HepG2 (cell line): ENCODE results near the gene KIF26B. TPM values are rescaled to one million over a fixed set of nuclear protein-coding genes. Genes with fewer than 3 reads are reported as not detected.

ENCODE experiments used
- GRHL1 ChIP-seq: sonication (generic); formaldehyde crosslinking; conservative IDR thresholded peaks from 2 replicates; pipeline ENCODE4 v1.8.0; 2022; ENCODE audit warnings: missing genetic modification reagents
- HES4 ChIP-seq: sonication (generic); formaldehyde crosslinking; IDR thresholded peaks from 2 replicates; pipeline ENCODE4 v1.9.0; 2021; ENCODE audit warnings: mild to moderate bottlenecking, missing genetic modification reagents, borderline replicate concordance
- ISL2 ChIP-seq: sonication (generic); formaldehyde crosslinking; IDR thresholded peaks from 2 replicates; pipeline ENCODE4 v1.5.0; 2020; ENCODE audit warnings: missing genetic modification reagents
- KDM2A ChIP-seq: sonication (generic); formaldehyde crosslinking; IDR thresholded peaks from 2 replicates; pipeline ENCODE4 v1.4.0; 2020; ENCODE audit warnings: low read depth, missing genetic modification reagents, borderline replicate concordance
- KLF9 ChIP-seq: IDR thresholded peaks from 2 replicates; pipeline ENCODE4 v1.6.1; 2016; ENCODE audit warnings: low read depth
- NCOR1 ChIP-seq: fragments of 200-600 bp; sonication (generic); IDR thresholded peaks from 2 replicates; pipeline ENCODE4 v1.7.0; 2017; ENCODE audit warnings: antibody characterized with exemption, low read length, borderline replicate concordance
- PHF5A ChIP-seq: IDR thresholded peaks from one replicate; pipeline ENCODE4 v1.6.1; 2018; ENCODE audit warnings: low read depth, missing genetic modification reagents; ENCODE audit not compliant: unreplicated experiment
- SIX4 ChIP-seq: sonication (generic); formaldehyde crosslinking; IDR thresholded peaks from 2 replicates; pipeline ENCODE4 v1.4.0; 2020; ENCODE audit warnings: missing genetic modification reagents
- TEAD3 ChIP-seq: optimal IDR thresholded peaks from 2 replicates; pipeline ENCODE3; 2016; ENCODE audit warnings: borderline replicate concordance
- THAP7 ChIP-seq: sonication (generic); formaldehyde crosslinking; IDR thresholded peaks from 2 replicates; pipeline ENCODE4 v1.8.1; 2023; ENCODE audit warnings: mild to moderate bottlenecking, missing genetic modification reagents
- ZBTB44 ChIP-seq: sonication (generic); formaldehyde crosslinking; IDR thresholded peaks from 2 replicates; pipeline ENCODE4 v1.4.0; 2020; ENCODE audit warnings: missing genetic modification reagents
- ZMAT3 ChIP-seq: sonication (generic); formaldehyde crosslinking; conservative IDR thresholded peaks from 2 replicates; pipeline ENCODE4 v1.7.0; 2021; ENCODE audit warnings: missing genetic modification reagents
- ZNF30 ChIP-seq: sonication (generic); formaldehyde crosslinking; IDR thresholded peaks from 2 replicates; pipeline ENCODE4 v1.5.0; 2020; ENCODE audit warnings: mild to moderate bottlenecking, missing genetic modification reagents
- ZNF747 ChIP-seq: sonication (generic); formaldehyde crosslinking; IDR thresholded peaks from 2 replicates; pipeline ENCODE4 v1.8.1; 2023; ENCODE audit warnings: missing genetic modification reagents, mild to moderate bottlenecking, borderline replicate concordance
- ZSCAN21 ChIP-seq: sonication (generic); formaldehyde crosslinking; IDR thresholded peaks from 2 replicates; pipeline ENCODE4 v1.8.0; 2022; ENCODE audit warnings: mild to moderate bottlenecking, missing genetic modification reagents, moderate library complexity, borderline replicate concordance
- polyA plus RNA-seq, 8 experiments: library from polyadenylated mRNA; depleted of rRNA in 3 of 8; stranded (reverse) in 7 of 8; unstranded in 1 of 8; fragments of >200 nt; fragmentation: Illumina TruSeq in 4 of 8; extraction: Trizol in 4 of 8; gene quantifications; 2 replicates each; pipeline versions ENCODE4 v1.2.1 to v1.2.3, GENCODE V29; 2011 to 2016; ENCODE audit warnings: low read depth in 4 of 8, missing spikeins in 1 of 8, mixed read lengths in 1 of 8; ENCODE audit not compliant: insufficient read depth in 1 of 8
- total RNA-seq, 5 experiments: library from RNA; depleted of rRNA; stranded (reverse); fragments of >200 nt; fragmentation: Illumina TruSeq; extraction: Trizol; gene quantifications; 2 replicates each; pipeline ENCODE4 v1.2.3, GENCODE V29; 2016; ENCODE audit warnings: low read depth in 1 of 5
- TF ChIP-seq, protein P1 (sequence below): sonication (generic); formaldehyde crosslinking; IDR thresholded peaks from 2 replicates; pipeline ENCODE4 v1.5.0; 2020; ENCODE audit warnings: mild to moderate bottlenecking, missing genetic modification reagents, borderline replicate concordance
- TF ChIP-seq, protein P2 (sequence below): sonication (generic); formaldehyde crosslinking; IDR thresholded peaks from 2 replicates; pipeline ENCODE4 v1.4.0; 2020; ENCODE audit warnings: mild to moderate bottlenecking, missing genetic modification reagents

KIF26B gene
- total and polyA plus RNA-seq, 2 of the 13 experiments (the other 11 are each of a cell fraction or from before 2014, with no cell fraction given), result 0.08 to 0.09 TPM

DNA sequence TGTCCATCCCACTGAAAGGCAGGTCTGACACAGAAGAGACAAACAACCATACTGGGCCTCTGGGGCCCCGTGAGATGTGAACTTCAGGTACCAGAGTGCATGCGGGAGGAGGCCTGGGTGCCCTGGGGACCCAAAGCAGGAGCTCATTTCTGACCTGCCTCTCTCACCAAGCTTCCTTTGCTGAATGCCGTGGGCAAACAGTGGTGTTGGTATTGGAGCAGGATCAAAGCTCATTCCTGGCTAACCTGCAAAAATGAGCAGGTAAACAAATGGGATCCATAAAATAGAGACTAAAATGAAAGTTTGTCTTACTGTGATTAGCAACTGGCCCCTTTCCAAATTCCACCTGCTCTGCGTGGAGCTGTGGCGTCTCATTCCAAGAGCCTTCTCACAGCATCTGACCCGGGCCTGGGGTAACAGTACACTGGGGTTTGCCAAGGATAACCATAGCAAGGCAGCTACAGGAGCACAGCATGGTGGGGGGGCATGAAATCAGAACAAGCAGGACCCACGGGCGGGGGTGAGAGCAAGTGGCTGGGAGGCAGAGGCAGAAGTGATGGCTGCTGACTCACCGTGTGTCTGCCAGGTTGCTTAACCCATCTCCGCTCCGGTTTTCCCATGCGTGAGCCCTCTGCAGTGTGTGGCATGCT, 103.6 kb downstream of the KIF26B start (continued):
- TF ChIP-seq SIX4 (CRISPR knock-in tag) (peak; percentile 14; the same call in 1 of the 2 replicates), NCOR1 (peak; percentile 45; the same call in 1 of the 2 replicates), PHF5A (CRISPR knock-in tag) (no peak), ZNF747 (CRISPR knock-in tag) (no peak), ISL2 (CRISPR knock-in tag) (peak; percentile 90), THAP7 (no peak), TEAD3 (peak; percentile 94), GRHL1 (CRISPR knock-in tag) (no peak), ZBTB44 (CRISPR knock-in tag) (no peak), HES4 (no peak), KLF9 (CRISPR knock-in tag) (no peak), ZNF30 (no peak), ZSCAN21 (CRISPR knock-in tag) (no peak), KDM2A (CRISPR knock-in tag) (no peak), ZMAT3 (CRISPR knock-in tag) (no peak)
- TF ChIP-seq, protein P1, sequence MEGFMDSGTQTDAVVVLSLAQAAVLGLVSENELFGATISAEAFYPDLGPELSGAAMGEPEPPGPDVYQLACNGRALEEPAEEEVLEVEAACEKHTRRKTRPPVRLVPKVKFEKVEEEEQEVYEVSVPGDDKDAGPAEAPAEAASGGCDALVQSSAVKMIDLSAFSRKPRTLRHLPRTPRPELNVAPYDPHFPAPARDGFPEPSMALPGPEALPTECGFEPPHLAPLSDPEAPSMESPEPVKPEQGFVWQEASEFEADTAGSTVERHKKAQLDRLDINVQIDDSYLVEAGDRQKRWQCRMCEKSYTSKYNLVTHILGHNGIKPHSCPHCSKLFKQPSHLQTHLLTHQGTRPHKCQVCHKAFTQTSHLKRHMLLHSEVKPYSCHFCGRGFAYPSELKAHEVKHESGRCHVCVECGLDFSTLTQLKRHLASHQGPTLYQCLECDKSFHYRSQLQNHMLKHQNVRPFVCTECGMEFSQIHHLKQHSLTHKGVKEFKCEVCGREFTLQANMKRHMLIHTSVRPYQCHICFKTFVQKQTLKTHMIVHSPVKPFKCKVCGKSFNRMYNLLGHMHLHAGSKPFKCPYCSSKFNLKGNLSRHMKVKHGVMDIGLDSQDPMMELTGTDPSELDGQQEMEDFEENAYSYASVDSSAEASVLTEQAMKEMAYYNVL (CRISPR knock-in tag), result no peak
- TF ChIP-seq, protein P2, sequence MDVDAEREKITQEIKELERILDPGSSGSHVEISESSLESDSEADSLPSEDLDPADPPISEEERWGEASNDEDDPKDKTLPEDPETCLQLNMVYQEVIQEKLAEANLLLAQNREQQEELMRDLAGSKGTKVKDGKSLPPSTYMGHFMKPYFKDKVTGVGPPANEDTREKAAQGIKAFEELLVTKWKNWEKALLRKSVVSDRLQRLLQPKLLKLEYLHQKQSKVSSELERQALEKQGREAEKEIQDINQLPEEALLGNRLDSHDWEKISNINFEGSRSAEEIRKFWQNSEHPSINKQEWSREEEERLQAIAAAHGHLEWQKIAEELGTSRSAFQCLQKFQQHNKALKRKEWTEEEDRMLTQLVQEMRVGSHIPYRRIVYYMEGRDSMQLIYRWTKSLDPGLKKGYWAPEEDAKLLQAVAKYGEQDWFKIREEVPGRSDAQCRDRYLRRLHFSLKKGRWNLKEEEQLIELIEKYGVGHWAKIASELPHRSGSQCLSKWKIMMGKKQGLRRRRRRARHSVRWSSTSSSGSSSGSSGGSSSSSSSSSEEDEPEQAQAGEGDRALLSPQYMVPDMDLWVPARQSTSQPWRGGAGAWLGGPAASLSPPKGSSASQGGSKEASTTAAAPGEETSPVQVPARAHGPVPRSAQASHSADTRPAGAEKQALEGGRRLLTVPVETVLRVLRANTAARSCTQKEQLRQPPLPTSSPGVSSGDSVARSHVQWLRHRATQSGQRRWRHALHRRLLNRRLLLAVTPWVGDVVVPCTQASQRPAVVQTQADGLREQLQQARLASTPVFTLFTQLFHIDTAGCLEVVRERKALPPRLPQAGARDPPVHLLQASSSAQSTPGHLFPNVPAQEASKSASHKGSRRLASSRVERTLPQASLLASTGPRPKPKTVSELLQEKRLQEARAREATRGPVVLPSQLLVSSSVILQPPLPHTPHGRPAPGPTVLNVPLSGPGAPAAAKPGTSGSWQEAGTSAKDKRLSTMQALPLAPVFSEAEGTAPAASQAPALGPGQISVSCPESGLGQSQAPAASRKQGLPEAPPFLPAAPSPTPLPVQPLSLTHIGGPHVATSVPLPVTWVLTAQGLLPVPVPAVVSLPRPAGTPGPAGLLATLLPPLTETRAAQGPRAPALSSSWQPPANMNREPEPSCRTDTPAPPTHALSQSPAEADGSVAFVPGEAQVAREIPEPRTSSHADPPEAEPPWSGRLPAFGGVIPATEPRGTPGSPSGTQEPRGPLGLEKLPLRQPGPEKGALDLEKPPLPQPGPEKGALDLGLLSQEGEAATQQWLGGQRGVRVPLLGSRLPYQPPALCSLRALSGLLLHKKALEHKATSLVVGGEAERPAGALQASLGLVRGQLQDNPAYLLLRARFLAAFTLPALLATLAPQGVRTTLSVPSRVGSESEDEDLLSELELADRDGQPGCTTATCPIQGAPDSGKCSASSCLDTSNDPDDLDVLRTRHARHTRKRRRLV, result no peak
